Neural crest cell (in vitro differentiated cells): Measurements from ENCODE around the gene SLC1A1. TPM values are rescaled to one million over a fixed set of nuclear protein-coding genes. Genes with fewer than 3 reads are reported as not detected.

Experiments used
- DNase-seq: peaks from one replicate; pipeline ENCODE4 v3.0.0; 2021; ENCODE audit warnings: low read depth, mixed read lengths, low spot score
- H3K27ac Mint-ChIP-seq: one replicate; pipeline ENCODE4 v1.8.0; 2021; ENCODE audit warnings: mild to moderate bottlenecking, mixed read lengths; ENCODE audit not compliant: unreplicated experiment
- H3K27me3 Mint-ChIP-seq: 2 replicates; pipeline ENCODE4 v1.8.0; 2021; ENCODE audit warnings: low read depth, mild to moderate bottlenecking, mixed read lengths
- H3K36me3 Mint-ChIP-seq: 2 replicates; pipeline ENCODE4 v1.8.0; 2021; ENCODE audit warnings: low read depth, mild to moderate bottlenecking, mixed read lengths
- H3K4me1 Mint-ChIP-seq: 2 replicates; pipeline ENCODE4 v1.8.0; 2021; ENCODE audit warnings: mixed read lengths
- H3K4me3 Mint-ChIP-seq: one replicate; pipeline ENCODE4 v1.8.0; 2021; ENCODE audit warnings: mild to moderate bottlenecking, mixed read lengths
- H3K9me3 Mint-ChIP-seq: 2 replicates; pipeline ENCODE4 v1.8.0; 2021; ENCODE audit warnings: mixed read lengths
- total RNA-seq: library from RNA; stranded (reverse); gene quantifications from 2 replicates; pipeline ENCODE4 v1.2.1, GENCODE V29; 2021
- TF ChIP-seq, protein P1 (sequence below): fragments of 200-600 bp; sonication (generic); conservative IDR thresholded peaks from 2 replicates; pipeline ENCODE4 v1.5.0; 2021; ENCODE audit warnings: antibody characterized with exemption, mild to moderate bottlenecking

The SLC1A1 gene
- total RNA-seq, 1 donor from 2014 or later, result 0.96 TPM

DNA sequence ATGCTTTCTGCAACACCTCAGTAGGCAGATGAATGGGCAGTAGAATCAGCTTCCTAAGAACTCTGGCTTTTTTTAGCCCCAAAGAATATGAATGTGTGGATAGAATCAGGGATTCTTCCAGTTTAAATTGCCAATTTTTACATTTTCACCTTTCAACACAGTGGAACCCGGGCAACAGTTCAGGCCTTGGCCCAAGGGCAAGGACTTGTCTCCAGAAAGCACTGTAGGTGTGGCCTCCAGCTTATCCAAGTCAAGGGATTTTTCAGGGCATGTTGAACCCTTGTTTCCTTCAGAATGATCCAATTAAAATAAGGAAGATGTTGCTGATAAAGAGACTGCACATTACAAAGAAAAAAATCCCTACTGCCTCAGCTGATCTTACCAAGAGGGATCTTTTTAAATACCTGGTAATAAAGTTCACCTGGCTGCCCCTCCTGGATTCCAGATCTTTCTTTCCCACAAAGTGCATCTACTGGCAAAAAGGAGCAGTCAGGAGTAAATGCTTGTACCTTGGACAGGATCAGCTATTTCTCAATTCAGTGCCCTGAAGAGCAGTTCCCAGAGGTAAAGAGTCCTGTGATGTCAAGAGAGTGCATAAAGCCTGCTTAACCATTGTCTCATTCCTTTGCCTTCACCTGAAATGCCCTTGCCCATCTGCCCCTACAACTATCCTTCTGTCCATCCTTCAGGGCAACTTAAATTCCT is 91.7 kb downstream of the SLC1A1 start:
- Mint-ChIP-seq H3K36me3 (no peaks in the 10 kb centered on the region), H3K27ac (no peak overlapping the region), H3K4me3 (no peak overlapping the region), H3K9me3 (no peaks in the 10 kb centered on the region), H3K27me3 (no peaks in the 10 kb centered on the region), H3K4me1 (no peaks in the 10 kb centered on the region)
- no peak for DNase-seq
- TF ChIP-seq, protein P1, sequence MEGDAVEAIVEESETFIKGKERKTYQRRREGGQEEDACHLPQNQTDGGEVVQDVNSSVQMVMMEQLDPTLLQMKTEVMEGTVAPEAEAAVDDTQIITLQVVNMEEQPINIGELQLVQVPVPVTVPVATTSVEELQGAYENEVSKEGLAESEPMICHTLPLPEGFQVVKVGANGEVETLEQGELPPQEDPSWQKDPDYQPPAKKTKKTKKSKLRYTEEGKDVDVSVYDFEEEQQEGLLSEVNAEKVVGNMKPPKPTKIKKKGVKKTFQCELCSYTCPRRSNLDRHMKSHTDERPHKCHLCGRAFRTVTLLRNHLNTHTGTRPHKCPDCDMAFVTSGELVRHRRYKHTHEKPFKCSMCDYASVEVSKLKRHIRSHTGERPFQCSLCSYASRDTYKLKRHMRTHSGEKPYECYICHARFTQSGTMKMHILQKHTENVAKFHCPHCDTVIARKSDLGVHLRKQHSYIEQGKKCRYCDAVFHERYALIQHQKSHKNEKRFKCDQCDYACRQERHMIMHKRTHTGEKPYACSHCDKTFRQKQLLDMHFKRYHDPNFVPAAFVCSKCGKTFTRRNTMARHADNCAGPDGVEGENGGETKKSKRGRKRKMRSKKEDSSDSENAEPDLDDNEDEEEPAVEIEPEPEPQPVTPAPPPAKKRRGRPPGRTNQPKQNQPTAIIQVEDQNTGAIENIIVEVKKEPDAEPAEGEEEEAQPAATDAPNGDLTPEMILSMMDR, result no peak

DNA sequence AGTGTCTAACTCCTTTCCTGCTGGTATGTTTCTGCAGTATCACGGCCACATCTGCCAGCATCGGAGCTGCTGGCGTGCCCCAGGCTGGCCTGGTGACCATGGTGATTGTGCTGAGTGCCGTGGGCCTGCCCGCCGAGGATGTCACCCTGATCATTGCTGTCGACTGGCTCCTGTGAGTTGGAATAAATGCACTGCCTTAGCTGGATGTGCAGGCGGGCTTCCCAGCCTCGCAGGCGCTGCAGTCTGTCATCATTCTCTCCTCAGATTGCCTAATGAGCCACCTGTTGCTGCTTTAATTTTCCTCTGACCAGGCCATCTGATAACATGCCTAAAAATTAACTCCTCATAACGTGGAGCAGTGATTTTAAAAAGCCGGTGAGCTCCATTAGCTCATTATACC is 92.7 kb downstream of the SLC1A1 start:
- no peak for DNase-seq
- no peaks in the 10 kb centered on the region for H3K9me3 Mint-ChIP-seq
- H3K36me3 Mint-ChIP-seq, result no peaks in the 10 kb centered on the region
- H3K4me1 Mint-ChIP-seq, result no peaks in the 10 kb centered on the region
- H3K4me3 Mint-ChIP-seq, result no peak overlapping the region
- no peak overlapping the region for H3K27ac Mint-ChIP-seq
- TF ChIP-seq, protein P1, result no peak
- no peaks in the 10 kb centered on the region for H3K27me3 Mint-ChIP-seq

DNA sequence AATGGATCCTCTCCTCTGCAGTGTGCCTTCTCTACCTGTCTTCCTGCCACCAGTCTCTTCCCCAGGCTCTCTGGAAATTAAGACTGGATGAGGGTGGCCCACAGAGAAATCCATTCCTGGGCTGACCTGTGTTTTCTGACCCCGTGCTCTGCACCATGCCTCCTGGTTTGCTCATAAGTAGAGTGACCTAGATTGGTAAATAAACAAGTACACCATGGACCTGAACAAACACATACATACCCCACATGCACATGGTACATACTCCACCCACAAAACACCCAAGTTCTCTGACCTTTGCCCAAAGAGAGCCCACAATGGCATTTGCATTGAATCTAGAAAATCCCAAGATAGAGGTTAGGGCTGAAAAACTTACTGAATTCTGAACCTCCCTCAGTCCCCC is 94.4 kb downstream of the SLC1A1 start:
- H3K27me3 Mint-ChIP-seq, result no peaks in the 10 kb centered on the region
- TF ChIP-seq, protein P1, result no peak
- no peaks in the 10 kb centered on the region for H3K36me3 Mint-ChIP-seq
- H3K9me3 Mint-ChIP-seq, result no peaks in the 10 kb centered on the region
- no peaks in the 10 kb centered on the region for H3K4me1 Mint-ChIP-seq
- no peak overlapping the region for H3K27ac Mint-ChIP-seq
- DNase-seq, result no peak
- H3K4me3 Mint-ChIP-seq, result no peak overlapping the region

DNA sequence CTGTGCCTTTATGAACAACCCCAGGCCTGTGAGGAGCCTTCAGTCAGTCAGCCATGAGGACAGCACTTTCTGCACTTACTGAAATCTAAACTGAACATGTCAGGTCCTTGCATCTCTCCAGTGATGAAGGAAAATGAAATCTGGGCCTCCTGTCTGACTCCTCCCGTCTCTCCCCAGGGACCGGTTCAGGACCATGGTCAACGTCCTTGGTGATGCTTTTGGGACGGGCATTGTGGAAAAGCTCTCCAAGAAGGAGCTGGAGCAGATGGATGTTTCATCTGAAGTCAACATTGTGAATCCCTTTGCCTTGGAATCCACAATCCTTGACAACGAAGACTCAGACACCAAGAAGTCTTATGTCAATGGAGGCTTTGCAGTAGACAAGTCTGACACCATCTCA is 94.9 kb downstream of the SLC1A1 start:
- Mint-ChIP-seq H3K4me3 (no peak overlapping the region), H3K27ac (no peak overlapping the region), H3K27me3 (no peaks in the 10 kb centered on the region), H3K4me1 (no peaks in the 10 kb centered on the region), H3K36me3 (no peaks in the 10 kb centered on the region), H3K9me3 (no peaks in the 10 kb centered on the region)
- DNase-seq, result no peak
- TF ChIP-seq, protein P1, result no peak

DNA sequence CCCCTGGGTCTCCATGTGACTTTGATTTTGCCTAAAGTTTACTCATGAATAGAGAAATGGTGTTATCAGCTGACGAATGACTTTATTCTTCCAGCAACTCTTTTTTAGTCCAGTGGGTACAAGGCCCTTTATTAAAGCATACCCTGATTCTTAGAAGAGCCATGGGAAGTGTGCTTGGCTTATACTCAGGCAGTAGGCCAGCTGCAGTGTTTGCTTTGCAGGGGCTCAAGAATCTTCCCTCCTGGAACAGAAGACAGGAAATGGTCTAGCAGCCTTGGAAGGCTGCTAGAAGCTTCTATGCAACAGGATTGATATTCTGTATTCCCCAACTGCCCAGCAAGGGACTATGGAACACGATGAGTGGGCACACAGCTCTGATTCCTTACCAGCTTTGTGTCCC is 98.5 kb downstream of the SLC1A1 start:
- Mint-ChIP-seq H3K27me3 (peaks cover 2% of the 10 kb centered on the region), H3K4me1 (no peaks in the 10 kb centered on the region), H3K9me3 (no peaks in the 10 kb centered on the region), H3K27ac (no peak overlapping the region), H3K36me3 (no peaks in the 10 kb centered on the region), H3K4me3 (no peak overlapping the region)
- TF ChIP-seq, protein P1, result no peak
- DNase-seq, result no peak
